ENCODE data around the gene MTHFD1L. TPM values are rescaled to one million over a fixed set of nuclear protein-coding genes. Genes with fewer than 3 reads are reported as not detected.

Gene MTHFD1L
- polyA plus RNA-seq, 3 donors, result 0.25 to 1.3 (median 0.39) TPM

DNA sequence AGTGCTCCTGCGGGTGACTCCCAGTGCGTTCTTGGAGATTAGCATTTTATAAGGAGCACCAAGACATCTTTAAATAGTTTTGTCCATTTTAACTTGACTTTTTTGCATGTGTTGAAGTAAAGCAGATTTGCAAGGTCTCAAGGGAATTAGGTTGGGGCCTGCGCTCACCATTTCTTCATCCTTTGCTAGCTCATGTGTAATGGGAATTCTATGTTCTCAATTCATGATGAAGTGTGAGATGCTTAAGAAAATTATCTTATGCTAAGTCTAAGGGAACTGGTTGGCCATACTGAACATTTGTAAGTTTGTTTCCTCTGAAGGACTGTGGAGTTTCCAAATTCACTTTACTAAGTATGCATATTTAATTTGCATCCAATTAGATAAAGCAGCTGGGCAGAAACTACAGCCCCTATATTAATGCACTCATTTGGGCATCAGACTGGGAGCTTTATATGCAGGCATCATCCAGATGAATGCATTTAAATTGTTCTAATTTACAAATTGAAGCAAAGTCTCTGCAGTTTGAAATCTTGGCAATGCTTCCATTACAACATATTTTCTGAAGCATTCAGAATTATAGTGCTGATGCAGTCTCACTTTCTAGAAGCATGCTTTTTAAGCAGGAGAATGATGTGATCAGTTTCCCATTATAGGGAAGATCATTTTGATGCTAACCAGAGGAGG, 266.0 kb downstream of the MTHFD1L start:
- TF ChIP-seq, protein P1, sequence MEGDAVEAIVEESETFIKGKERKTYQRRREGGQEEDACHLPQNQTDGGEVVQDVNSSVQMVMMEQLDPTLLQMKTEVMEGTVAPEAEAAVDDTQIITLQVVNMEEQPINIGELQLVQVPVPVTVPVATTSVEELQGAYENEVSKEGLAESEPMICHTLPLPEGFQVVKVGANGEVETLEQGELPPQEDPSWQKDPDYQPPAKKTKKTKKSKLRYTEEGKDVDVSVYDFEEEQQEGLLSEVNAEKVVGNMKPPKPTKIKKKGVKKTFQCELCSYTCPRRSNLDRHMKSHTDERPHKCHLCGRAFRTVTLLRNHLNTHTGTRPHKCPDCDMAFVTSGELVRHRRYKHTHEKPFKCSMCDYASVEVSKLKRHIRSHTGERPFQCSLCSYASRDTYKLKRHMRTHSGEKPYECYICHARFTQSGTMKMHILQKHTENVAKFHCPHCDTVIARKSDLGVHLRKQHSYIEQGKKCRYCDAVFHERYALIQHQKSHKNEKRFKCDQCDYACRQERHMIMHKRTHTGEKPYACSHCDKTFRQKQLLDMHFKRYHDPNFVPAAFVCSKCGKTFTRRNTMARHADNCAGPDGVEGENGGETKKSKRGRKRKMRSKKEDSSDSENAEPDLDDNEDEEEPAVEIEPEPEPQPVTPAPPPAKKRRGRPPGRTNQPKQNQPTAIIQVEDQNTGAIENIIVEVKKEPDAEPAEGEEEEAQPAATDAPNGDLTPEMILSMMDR (IDR thresholded peaks at IDR 0.05), result no peak
- no peaks in the 10 kb centered on the region for H3K4me1 Mint-ChIP-seq
- H3K27ac Mint-ChIP-seq, result no peak overlapping the region
- H3K9me3 Mint-ChIP-seq, result peaks cover 13 to 23% (median 17%) of the 10 kb centered on the region in 7 donors
- H2AFZ ChIP-seq (ENCODE audit: insufficient read depth, low read depth, low read length, poor library complexity, severe bottlenecking), result no peak overlapping the region
- no peaks in the 10 kb centered on the region for H3K4me1 ChIP-seq (ENCODE audit: control insufficient read depth in 1 of 2, insufficient read depth in 2 of 2, low read length in 2 of 2)
- H3K27ac ChIP-seq (ENCODE audit: low read depth in 1 of 2, low read length in 2 of 2), result no peak overlapping the region
- H3K9ac ChIP-seq (ENCODE audit: insufficient read depth, low read length, poor library complexity, severe bottlenecking), result no peak overlapping the region
- no CpG with 5 or more reads among the region's 3 CpGs for WGBS (ENCODE audit: insufficient coverage)
- no peak for DNase-seq
- H3K4me2 ChIP-seq (replicated peaks; ENCODE audit: extremely low read depth, low read length, poor library complexity, severe bottlenecking), result no peak overlapping the region
- H3K4me3 ChIP-seq (replicated peaks in 1 of 3; ENCODE audit: low read depth in 2 of 3, low read length in 3 of 3), result no peak overlapping the region
- no peaks in the 10 kb centered on the region for H3K79me2 ChIP-seq (ENCODE audit: insufficient read depth, low read length)
- H3K36me3 ChIP-seq (replicated peaks in 1 of 2; ENCODE audit: control insufficient read depth in 1 of 2, insufficient read depth in 2 of 2, low read length in 2 of 2), result no peaks in the 10 kb centered on the region
- peaks cover 0 to 3% (median under 1%) of the 10 kb centered on the region in 3 donors for H3K27me3 Mint-ChIP-seq (ENCODE audit: low read depth in 3 of 3)
- no peaks in the 10 kb centered on the region for H3K27me3 ChIP-seq (ENCODE audit: control insufficient read depth in 2 of 2, insufficient read depth in 2 of 2, low read length in 2 of 2)
- no peak overlapping the region for H3K4me3 Mint-ChIP-seq
- intact Hi-C loops (cut with micrococcal nuclease), result no loop called here
- no peaks in the 10 kb centered on the region for H3K9me3 ChIP-seq (replicated peaks in 1 of 2; ENCODE audit: control insufficient read depth in 1 of 2, insufficient read depth in 1 of 2, low read length in 2 of 2)
- no peaks in the 10 kb centered on the region for H3K36me3 Mint-ChIP-seq
- H4K20me1 ChIP-seq (ENCODE audit: insufficient read depth, low read length), result no peaks in the 10 kb centered on the region

DNA sequence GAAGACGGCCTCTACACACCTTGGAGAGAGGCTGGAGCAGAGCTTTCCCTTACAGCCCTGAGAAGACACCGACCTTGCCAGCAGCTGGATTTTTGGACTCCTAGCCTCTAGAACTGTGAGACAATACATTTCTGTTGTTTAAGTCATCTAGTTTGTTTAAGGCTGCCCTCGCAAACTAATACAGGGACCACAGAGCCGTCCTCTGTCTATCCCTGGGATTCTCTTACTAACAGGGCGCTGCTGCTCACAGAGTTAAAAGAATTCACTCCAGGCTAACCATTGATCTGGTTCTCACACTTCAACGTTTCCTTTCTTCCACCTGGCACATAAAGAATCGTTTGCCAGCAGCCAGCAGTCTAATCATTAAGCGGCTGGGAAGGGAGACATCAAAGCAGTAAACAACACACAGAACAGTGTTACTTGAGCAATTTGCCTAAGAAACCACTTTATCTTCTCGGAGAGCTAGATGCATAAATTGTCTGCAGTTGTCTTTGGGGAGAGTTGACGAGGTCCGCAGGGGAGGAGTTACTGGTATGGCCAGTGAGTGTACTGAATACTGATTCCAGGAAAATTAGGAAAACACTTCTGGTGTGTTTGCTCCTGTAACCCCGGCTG, 270.7 kb downstream of the MTHFD1L start:
- Histone ChIP-seq H3K9ac (ENCODE audit: insufficient read depth, low read length, poor library complexity, severe bottlenecking) (no peak overlapping the region), H3K36me3 (replicated peaks in 1 of 2; ENCODE audit: control insufficient read depth in 1 of 2, insufficient read depth in 2 of 2, low read length in 2 of 2) (no peaks in the 10 kb centered on the region), H3K4me3 (replicated peaks in 1 of 3; ENCODE audit: low read depth in 2 of 3, low read length in 3 of 3) (no peak overlapping the region), H3K79me2 (ENCODE audit: insufficient read depth, low read length) (no peaks in the 10 kb centered on the region), H3K4me2 (replicated peaks; ENCODE audit: extremely low read depth, low read length, poor library complexity, severe bottlenecking) (no peak overlapping the region), H3K27me3 (ENCODE audit: control insufficient read depth in 2 of 2, insufficient read depth in 2 of 2, low read length in 2 of 2) (no peaks in the 10 kb centered on the region), H3K9me3 (replicated peaks in 1 of 2; ENCODE audit: control insufficient read depth in 1 of 2, insufficient read depth in 1 of 2, low read length in 2 of 2) (no peaks in the 10 kb centered on the region), H3K4me1 (ENCODE audit: control insufficient read depth in 1 of 2, insufficient read depth in 2 of 2, low read length in 2 of 2) (no peaks in the 10 kb centered on the region), H4K20me1 (ENCODE audit: insufficient read depth, low read length) (no peaks in the 10 kb centered on the region), H3K27ac (ENCODE audit: low read depth in 1 of 2, low read length in 2 of 2) (no peak overlapping the region), H2AFZ (ENCODE audit: insufficient read depth, low read depth, low read length, poor library complexity, severe bottlenecking) (no peak overlapping the region)
- intact Hi-C loops (cut with micrococcal nuclease), result no loop called here
- Mint-ChIP-seq H3K27me3 (ENCODE audit: low read depth in 3 of 3) (peaks cover 3 to 6% (median 3%) of the 10 kb centered on the region in 3 donors), H3K27ac (no peak overlapping the region), H3K4me1 (no peaks in the 10 kb centered on the region), H3K9me3 (peaks cover 4 to 11% (median 5%) of the 10 kb centered on the region in 7 donors), H3K36me3 (no peaks in the 10 kb centered on the region), H3K4me3 (no peak overlapping the region)
- TF ChIP-seq, protein P1 (IDR thresholded peaks at IDR 0.05), result no peak
- DNase-seq, result no peak
- 73% methylated on average over 9 of the region's 12 CpGs for WGBS (ENCODE audit: insufficient coverage)

Data from CD14-positive monocyte (primary cell).